HG03159 (cell line): Measurements from ENCODE around the gene ACP6.
A peak's percentile ranks its signal among the peaks of the same experiment; 100 is the strongest.
"Not testable (repeated sequence)": the region's sequence is repeated elsewhere in the genome, so short reads cannot be mapped to it uniquely, and the experiment has no call there.

Experiments
- ATAC-seq: cut with Tn5 transposase; IDR thresholded peaks from one replicate; pipeline ENCODE4 v1.9.1; 2021; ENCODE audit warnings: mild to moderate bottlenecking, moderate library complexity; ENCODE audit not compliant: unreplicated experiment

The ACP6 gene

GRCh38 chr1:147624011-147624410 lies 46.3 kb downstream of the ACP6 start:
- no peak for ATAC-seq

GRCh38 chr1:147622731-147623130 lies 47.6 kb downstream of the ACP6 start:
- no peak for ATAC-seq

GRCh38 chr1:147620543-147620942 lies 49.8 kb downstream of the ACP6 start:
- no peak for ATAC-seq

DNA sequence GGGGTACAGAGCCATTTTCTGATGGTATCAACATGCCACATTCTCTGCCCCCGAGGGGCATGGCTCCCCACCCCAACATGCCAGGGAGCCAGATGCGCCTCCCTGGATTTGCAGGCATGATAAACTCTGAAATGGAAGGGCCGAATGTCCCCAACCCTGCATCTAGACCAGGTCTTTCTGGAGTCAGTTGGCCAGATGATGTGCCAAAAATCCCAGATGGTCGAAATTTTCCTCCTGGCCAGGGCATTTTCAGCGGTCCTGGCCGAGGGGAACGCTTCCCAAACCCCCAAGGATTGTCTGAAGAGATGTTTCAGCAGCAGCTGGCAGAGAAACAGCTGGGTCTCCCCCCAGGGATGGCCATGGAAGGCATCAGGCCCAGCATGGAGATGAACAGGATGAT lies 50.6 kb downstream of the ACP6 start:
- no peak for ATAC-seq

DNA sequence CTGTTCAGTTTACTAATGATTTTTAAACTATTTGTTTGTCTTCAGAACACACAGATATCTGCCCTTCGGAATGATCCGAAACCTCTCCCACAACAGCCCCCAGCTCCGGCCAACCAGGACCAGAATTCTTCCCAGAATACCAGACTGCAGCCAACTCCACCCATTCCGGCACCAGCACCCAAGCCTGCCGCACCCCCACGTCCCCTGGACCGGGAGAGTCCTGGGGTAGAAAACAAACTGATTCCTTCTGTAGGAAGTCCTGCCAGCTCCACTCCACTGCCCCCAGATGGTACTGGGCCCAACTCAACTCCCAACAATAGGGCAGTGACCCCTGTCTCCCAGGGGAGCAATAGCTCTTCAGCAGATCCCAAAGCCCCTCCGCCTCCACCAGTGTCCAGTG lies 51.6 kb downstream of the ACP6 start:
- no peak for ATAC-seq

- no peak for ATAC-seq
Observed at GRCh38 chr1:147618077-147618569, 52.2 kb downstream of the ACP6 start.

- ATAC-seq, result not testable (repeated sequence)
Observed at GRCh38 chr1:147614966-147615365, 55.4 kb downstream of the ACP6 start.

GRCh38 chr1:147613506-147613905 lies 56.8 kb downstream of the ACP6 start:
- ATAC-seq, result no peak

- ATAC-seq, result no peak
Observed at GRCh38 chr1:147612366-147612765, 58.0 kb downstream of the ACP6 start.

- no peak for ATAC-seq
Observed at GRCh38 chr1:147611586-147611985, 58.7 kb downstream of the ACP6 start.

- ATAC-seq, result peak; percentile 89
Observed at GRCh38 chr1:147611021-147611426, 59.3 kb downstream of the ACP6 start.

- ATAC-seq, result no peak
Observed at GRCh38 chr1:147609358-147609757, 61.0 kb downstream of the ACP6 start.

- no peak for ATAC-seq
Observed at GRCh38 chr1:147608596-147608995, 61.7 kb downstream of the ACP6 start.

- no peak for ATAC-seq
Observed at GRCh38 chr1:147605591-147605990, 64.7 kb downstream of the ACP6 start.

- no peak for ATAC-seq
Observed at GRCh38 chr1:147603986-147604385, 66.3 kb downstream of the ACP6 start.

DNA sequence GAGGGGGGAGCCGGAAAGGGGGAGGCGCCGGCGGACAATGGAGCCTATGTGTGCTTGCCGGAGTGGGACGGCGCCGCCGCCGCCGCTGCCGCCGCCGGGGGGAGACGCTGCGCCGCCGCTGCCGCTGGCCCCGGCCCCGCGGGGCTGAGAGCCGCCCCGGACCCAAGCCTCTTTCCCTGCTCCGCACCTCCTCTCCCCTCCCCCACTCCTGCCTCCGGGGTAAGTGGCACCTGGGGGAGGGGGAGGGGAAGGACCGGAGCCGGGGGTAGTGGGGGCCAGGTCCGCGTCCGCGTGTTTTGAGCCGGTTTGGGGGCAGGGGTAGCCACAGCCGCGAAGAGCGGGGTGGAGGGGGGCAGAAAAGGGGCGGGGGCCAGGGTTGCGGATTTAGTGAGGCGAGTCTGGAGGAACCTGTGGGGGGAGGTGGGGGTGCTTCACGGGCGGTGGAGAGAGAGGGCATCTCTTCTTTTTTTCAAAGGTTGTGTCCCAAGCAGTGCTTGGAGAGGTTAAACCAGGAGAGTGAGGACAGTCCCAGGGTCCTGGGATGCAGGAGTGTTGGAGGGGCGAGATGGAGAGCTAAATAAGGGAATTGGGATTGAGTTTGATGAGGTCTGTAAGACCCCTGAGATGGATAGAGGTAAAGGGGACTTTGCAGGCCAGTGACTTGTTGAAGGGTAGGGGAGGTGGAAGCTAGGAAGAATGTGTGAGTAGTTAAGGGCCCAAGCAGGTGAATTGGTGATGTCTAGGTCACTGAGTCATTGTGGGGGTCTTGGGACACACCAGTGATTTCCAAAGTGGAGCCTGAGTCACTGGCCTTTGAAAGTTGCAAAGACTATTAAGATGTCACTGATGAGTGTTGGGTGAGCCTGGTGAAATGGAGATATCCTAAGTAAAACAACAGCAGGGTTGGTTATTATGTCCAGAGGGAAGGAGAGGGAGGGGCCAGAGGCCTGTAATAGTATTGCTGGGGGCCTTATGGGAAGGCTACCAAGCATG lies 69.9 kb downstream of the ACP6 start:
- no peak for ATAC-seq

DNA sequence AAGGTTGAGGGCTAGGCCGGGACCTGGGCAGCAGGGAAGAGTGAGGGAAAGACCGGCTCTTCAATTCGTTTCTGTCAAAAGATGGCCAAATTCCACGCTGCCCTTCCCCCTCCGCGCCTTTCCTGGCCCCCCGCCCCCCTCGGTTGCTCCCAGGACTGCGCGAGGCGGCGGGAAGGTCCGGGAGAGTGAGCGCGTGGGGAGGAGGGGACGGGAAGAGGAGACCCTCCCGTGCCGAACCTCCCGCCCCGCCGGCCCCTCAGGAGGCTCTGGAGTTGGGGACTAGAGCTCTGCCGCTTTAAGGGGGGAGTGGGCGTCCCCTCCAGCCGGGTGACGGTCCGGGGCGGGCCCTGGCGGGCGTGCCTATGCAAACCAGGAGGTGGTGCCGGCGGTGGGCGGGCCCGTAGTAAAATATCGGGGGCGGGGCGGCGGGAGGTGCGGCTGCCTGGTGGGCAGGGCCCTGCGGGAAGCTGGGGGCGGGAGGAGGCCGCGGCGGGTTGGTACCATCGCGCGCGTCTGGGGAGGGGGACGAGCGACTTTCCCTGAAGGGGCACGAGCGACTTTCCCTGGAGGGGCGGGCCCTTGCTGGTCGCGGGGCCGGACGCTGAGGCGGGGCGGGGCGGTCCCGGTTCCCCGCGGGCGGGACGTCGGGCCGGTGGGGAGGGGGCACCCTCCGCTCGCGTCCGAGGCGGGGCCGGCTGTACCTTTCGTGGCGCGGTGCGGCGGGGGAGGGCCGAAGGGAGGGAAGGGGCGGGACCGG lies 70.8 kb downstream of the ACP6 start:
- ATAC-seq, result peak; percentile 73

- ATAC-seq, result peak; percentile 17
Observed at GRCh38 chr1:147598621-147599361, 71.5 kb downstream of the ACP6 start.

DNA sequence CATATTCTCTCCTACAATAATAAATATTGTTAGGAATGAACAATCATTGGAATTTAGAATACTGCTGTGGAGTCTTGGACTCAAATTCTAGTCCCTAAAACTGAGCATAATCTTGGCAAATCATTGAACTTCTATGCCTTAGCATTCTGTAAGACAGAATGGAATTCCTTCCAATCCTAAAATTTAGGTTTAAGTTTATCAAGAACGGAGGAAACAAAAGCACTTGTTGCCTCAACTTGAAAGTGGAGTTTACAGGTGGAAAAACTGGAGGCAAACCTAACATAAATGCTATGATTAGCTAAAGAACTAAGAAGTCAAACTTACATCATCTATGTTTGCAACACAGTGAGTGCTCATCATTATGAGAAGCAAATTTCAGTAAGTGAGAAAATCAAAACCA lies 73.3 kb downstream of the ACP6 start:
- no peak for ATAC-seq
